ENCODE data around the gene PLD4.
"Not testable (repeated sequence)": the region's sequence is repeated elsewhere in the genome, so short reads cannot be mapped to it uniquely, and the experiment has no call there.

Gene PLD4

GRCh38 chr14:104885973-104886689 is 38.5 kb upstream of the PLD4 start:
- DNase-seq (ENCODE audit: low read depth in 4 of 4, low spot score in 1 of 4), result no peak

- DNase-seq (ENCODE audit: low read depth in 4 of 4, low spot score in 1 of 4), result no peak
Observed at GRCh38 chr14:104886690-104887622, 37.7 kb upstream of the PLD4 start.

GRCh38 chr14:104887623-104888488 is 36.8 kb upstream of the PLD4 start:
- no peak for DNase-seq (ENCODE audit: low read depth in 4 of 4, low spot score in 1 of 4)

GRCh38 chr14:104888489-104889374 is 35.9 kb upstream of the PLD4 start:
- no peak for DNase-seq (ENCODE audit: low read depth in 4 of 4, low spot score in 1 of 4)

GRCh38 chr14:104889375-104889757 is 35.3 kb upstream of the PLD4 start:
- no peak for DNase-seq (ENCODE audit: low read depth in 4 of 4, low spot score in 1 of 4)

GRCh38 chr14:104890292-104890691 is 34.4 kb upstream of the PLD4 start:
- DNase-seq (ENCODE audit: low read depth in 4 of 4, low spot score in 1 of 4), result not testable (repeated sequence)

GRCh38 chr14:104891121-104891551 is 33.5 kb upstream of the PLD4 start:
- no peak for DNase-seq (ENCODE audit: low read depth in 4 of 4, low spot score in 1 of 4)

- no peak for DNase-seq (ENCODE audit: low read depth in 4 of 4, low spot score in 1 of 4)
Observed at GRCh38 chr14:104891664-104892530, 32.8 kb upstream of the PLD4 start.

- no peak for DNase-seq (ENCODE audit: low read depth in 4 of 4, low spot score in 1 of 4)
Observed at GRCh38 chr14:104892531-104893434, 31.9 kb upstream of the PLD4 start.

- no peak for DNase-seq (ENCODE audit: low read depth in 4 of 4, low spot score in 1 of 4)
Observed at GRCh38 chr14:104893435-104894207, 31.1 kb upstream of the PLD4 start.

GRCh38 chr14:104894331-104895206 is 30.1 kb upstream of the PLD4 start:
- no peak for DNase-seq (ENCODE audit: low read depth in 4 of 4, low spot score in 1 of 4)

- DNase-seq (ENCODE audit: low read depth in 4 of 4, low spot score in 1 of 4), result no peak
Observed at GRCh38 chr14:104895207-104895785, 29.4 kb upstream of the PLD4 start.

- DNase-seq (ENCODE audit: low read depth in 4 of 4, low spot score in 1 of 4), result no peak
Observed at GRCh38 chr14:104895786-104896661, 28.7 kb upstream of the PLD4 start.

- DNase-seq (ENCODE audit: low read depth in 4 of 4, low spot score in 1 of 4), result no peak
Observed at GRCh38 chr14:104897330-104898194, 27.1 kb upstream of the PLD4 start.

All from stimulated activated CD4-positive, alpha-beta T cell treated with anti-CD3 and anti-CD28 coated beads, Interleukin-1b, Interleukin-23, amount 100 ng/mL, for 24 hours (primary cell).